ENCODE results near the gene KRTAP5-3. TPM values are rescaled to one million over a fixed set of nuclear protein-coding genes. Genes with fewer than 3 reads are reported as not detected.

KRTAP5-3 gene
- total and polyA plus RNA-seq, 4 donors = not detected

- no peak for DNase-seq
- Histone ChIP-seq H3K4me3 (no peak overlapping the region), H3K27ac (ENCODE audit: low read depth in 1 of 2, low read length in 1 of 2) (no peak overlapping the region), H3K36me3 (ENCODE audit: control insufficient read depth in 4 of 4, insufficient read depth in 4 of 4, low read length in 4 of 4) (no peaks in the 10 kb centered on the region), H3K9ac (ENCODE audit: insufficient read depth in 1 of 2, low read length in 2 of 2) (no peak overlapping the region), H3K27me3 (ENCODE audit: control insufficient read depth in 3 of 3, insufficient read depth in 3 of 3, low read length in 2 of 3) (no peaks in the 10 kb centered on the region), H3K4me1 (ENCODE audit: control insufficient read depth in 5 of 5, insufficient read depth in 5 of 5, low read length in 5 of 5) (peaks cover 0 to 34% (median 8%) of the 10 kb centered on the region in 5 donors), H3K9me3 (ENCODE audit: control insufficient read depth in 4 of 4, insufficient read depth in 3 of 4, low read length in 3 of 4) (no peaks in the 10 kb centered on the region)
- ATAC-seq (ENCODE audit: insufficient read depth, low FRiP score) = no peak
- no peak for TF ChIP-seq CTCF (IDR thresholded peaks at IDR 0.05; ENCODE audit: control extremely low read depth, extremely low read depth)
- 86 to 87% methylated on average over 7 of the region's 7 CpGs for WGBS, 2 donors
These were observed 43.2 kb upstream of the KRTAP5-3 start for GRCh38 chr11:1651411-1651980.

- Histone ChIP-seq H3K27ac (ENCODE audit: low read depth in 1 of 2, low read length in 1 of 2) (no peak overlapping the region), H3K9ac (ENCODE audit: insufficient read depth in 1 of 2, low read length in 2 of 2) (no peak overlapping the region), H3K4me1 (ENCODE audit: control insufficient read depth in 5 of 5, insufficient read depth in 5 of 5, low read length in 5 of 5) (peaks cover 0 to 31% (median 8%) of the 10 kb centered on the region in 5 donors), H3K9me3 (ENCODE audit: control insufficient read depth in 4 of 4, insufficient read depth in 3 of 4, low read length in 3 of 4) (no peaks in the 10 kb centered on the region), H3K27me3 (ENCODE audit: control insufficient read depth in 3 of 3, insufficient read depth in 3 of 3, low read length in 2 of 3) (no peaks in the 10 kb centered on the region), H3K36me3 (ENCODE audit: control insufficient read depth in 4 of 4, insufficient read depth in 4 of 4, low read length in 4 of 4) (no peaks in the 10 kb centered on the region), H3K4me3 (no peak overlapping the region)
- DNase-seq = no peak
- 78 to 92% methylated on average over 5 of the region's 5 CpGs for WGBS, 2 donors
- ATAC-seq (ENCODE audit: insufficient read depth, low FRiP score) = no peak
- no peak for TF ChIP-seq CTCF (IDR thresholded peaks at IDR 0.05; ENCODE audit: control extremely low read depth, extremely low read depth)
These were observed 42.6 kb upstream of the KRTAP5-3 start for GRCh38 chr11:1650918-1651262.

DNA sequence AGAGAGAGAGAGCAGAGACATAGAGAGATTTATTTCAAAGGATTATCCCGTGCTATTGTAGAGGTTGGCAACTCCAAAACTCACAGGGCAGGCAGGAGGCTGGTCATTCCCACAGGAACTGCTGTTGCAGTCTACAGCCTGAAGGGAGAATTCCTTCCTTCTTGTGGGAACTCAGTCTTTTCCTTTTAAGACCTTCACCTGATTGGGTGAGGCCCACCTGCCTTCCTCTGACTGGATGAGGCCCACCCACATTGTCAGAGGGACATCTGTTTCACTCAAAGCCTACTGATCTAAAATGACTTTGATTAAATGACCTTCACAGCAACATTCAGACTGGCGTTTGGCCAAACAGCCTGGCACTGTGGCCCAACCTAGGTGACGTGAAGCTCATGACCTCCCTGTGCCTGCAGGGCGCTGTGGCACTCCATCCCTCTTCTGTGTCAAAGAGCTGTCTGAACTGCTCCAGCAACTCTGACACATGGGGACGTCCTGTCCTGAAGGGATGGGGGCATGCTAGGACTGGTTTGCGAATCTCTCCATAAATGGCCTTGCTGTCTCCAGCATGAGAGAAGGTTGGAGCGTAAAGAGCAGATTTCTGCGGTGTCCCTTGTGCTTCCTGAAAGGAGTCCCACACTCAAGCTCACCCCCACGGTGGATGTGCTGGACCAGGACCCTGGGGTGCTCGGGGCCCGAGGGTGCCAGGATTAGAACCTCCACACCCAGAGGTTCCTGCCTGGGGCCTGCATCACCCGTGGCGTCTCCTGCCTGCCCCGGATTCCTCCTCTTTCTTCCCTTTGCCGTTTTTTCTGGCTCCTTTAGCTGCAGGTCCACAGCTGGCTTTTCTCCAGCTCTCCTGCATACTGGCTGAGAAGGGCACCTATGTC lies 42.0 kb upstream of the KRTAP5-3 start:
- no peak overlapping the region for H3K27ac ChIP-seq (ENCODE audit: low read depth in 1 of 2, low read length in 1 of 2)
- H3K4me3 ChIP-seq = no peak overlapping the region
- H3K9ac ChIP-seq (ENCODE audit: insufficient read depth in 1 of 2, low read length in 2 of 2) = no peak overlapping the region
- no peaks in the 10 kb centered on the region for H3K27me3 ChIP-seq (ENCODE audit: control insufficient read depth in 3 of 3, insufficient read depth in 3 of 3, low read length in 2 of 3)
- no peak for ATAC-seq (ENCODE audit: insufficient read depth, low FRiP score)
- DNase-seq = no peak
- H3K36me3 ChIP-seq (ENCODE audit: control insufficient read depth in 4 of 4, insufficient read depth in 4 of 4, low read length in 4 of 4) = no peaks in the 10 kb centered on the region
- WGBS, 2 donors = 85 to 89% methylated on average over 15 of the region's 15 CpGs
- H3K4me1 ChIP-seq (ENCODE audit: control insufficient read depth in 5 of 5, insufficient read depth in 5 of 5, low read length in 5 of 5) = peaks cover 0 to 25% (median 6%) of the 10 kb centered on the region in 5 donors
- H3K9me3 ChIP-seq (ENCODE audit: control insufficient read depth in 4 of 4, insufficient read depth in 3 of 4, low read length in 3 of 4) = no peaks in the 10 kb centered on the region
- no peak for TF ChIP-seq CTCF (IDR thresholded peaks at IDR 0.05; ENCODE audit: control extremely low read depth, extremely low read depth)
